KBM-7 (cell line): ENCODE data around the gene DPM1.

Experiments
- DNase-seq: peaks from one replicate; pipeline ENCODE4 v3.0.0-alpha.2; 2015
- in situ Hi-C: fragments of 300-500 bp; cut with MboI; formaldehyde crosslinking; loops from 2 replicates; pipeline ENCODE4 v1.14.3; 2020; ENCODE audit warnings: low sequenced_read_pairs, low pct_unique_long_range_greater_than_20kb, mixed read lengths

DPM1 gene

DNA sequence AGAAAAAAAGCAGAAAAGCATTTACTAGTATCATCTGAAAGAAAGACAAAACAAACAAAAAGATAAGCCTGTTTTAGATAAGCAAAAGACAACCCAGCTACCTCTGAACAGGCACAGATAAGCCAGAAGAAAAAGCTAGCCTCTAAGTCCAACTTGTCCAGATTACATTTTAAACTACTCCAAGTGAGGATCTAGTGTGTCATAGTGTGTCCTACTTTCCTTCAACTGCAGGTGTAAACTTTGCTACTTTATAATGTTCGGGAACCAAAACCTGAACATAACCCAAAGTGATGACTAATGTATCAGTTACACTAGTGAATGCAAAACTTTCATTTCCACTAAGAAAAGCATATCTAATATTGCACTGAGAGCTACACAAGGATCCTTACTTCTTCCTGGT is 46.6 kb downstream of the DPM1 start:
- no peak for DNase-seq
- in situ Hi-C loops = no loop called here

DNA sequence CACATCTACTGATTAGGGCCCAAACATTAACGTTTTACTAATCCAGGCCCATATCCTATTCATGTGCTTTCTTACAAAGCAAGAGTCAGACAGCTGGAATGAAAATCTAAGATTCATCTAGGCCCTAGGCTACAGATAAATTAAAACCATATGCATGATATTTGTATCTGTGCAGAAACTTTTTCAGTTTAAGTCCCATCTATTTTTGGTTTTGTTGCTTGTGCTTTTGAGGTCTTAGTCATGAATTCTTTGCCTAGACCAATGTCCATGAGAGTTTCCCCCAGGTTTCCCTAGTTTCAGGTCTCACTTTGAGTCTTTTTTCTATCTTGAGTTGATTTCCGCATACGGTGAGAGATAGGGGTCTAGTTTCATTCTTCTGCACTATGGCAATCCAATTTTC is 47.3 kb downstream of the DPM1 start:
- no peak for DNase-seq
- in situ Hi-C loops = no loop called here

DNA sequence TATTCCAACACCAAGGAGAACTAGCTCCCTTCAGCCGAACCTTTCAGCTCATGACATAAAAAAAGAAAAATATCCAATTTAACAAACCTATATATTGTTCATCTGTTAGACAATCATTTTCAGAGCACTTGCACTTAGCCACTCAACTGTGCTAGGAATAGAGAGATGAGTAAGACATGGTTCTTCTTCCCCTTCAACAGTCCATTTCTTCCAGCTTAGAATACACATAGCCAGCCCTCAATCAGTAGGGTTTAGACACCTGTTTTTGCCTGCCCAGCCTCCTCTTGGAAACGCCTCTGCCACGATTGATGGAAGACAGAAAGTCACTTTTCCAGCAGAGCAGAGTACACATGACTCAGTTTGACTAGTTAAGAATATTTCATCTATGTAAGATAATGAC is 48.9 kb downstream of the DPM1 start:
- in situ Hi-C loops = no loop called here
- DNase-seq = no peak

DNA sequence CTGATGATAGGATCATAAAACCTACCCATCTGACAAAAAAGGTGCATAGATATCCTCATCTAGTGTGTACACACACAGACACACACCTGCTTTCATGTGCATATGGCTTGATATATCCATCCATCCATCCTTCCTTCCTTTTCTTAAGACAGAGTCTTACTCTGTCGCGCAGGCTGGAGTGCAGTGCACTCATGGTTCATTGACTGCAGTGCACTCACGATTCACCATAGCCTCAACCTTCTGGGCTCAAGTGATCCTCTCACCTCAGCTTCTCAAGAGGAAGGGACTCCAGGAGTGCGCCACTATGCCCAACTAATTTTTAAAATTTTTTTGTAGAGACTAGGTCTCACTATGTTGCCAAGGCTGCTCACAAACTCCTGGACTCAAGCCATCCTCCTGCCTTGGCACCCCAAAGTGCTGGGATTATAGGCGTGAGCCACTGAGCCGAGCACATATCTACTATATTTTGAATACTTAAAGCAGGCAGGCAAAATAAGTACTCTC is 54.2 kb downstream of the DPM1 start:
- no peak for DNase-seq
- in situ Hi-C loops = no loop called here

DNA sequence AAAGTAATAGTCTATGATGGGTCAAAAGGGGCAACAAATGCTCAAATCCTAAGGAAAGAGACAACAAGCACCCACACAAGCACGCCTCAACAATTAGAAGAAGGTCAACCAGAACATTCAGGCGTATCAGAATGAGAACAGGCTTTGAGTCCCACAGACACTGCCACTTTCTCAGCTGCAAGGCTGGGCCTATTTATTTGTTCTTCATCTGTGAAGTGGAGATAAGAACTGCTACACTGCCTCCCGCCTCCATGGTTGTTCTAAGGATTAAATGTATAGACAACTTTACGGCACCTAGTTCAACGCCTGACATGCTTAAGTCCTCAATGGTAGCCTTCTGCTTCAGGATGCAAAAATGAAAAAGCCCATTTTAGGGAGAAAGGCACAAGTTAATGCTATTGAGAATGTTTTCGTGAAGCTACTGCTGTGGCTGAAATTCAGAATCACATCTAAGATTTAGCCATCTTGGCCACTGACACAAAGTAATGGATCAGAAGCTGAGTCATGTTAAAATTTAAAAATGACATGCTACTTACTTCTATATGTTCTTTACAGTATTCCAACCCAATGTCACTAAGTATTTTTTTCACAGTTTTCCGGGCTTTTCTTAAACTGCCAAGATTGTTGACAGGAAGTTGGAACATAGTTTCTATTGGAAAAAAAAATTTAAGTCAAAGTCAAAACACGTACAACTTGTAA is 54.8 kb downstream of the DPM1 start:
- no peak for DNase-seq
- in situ Hi-C loops = no loop called here

DNA sequence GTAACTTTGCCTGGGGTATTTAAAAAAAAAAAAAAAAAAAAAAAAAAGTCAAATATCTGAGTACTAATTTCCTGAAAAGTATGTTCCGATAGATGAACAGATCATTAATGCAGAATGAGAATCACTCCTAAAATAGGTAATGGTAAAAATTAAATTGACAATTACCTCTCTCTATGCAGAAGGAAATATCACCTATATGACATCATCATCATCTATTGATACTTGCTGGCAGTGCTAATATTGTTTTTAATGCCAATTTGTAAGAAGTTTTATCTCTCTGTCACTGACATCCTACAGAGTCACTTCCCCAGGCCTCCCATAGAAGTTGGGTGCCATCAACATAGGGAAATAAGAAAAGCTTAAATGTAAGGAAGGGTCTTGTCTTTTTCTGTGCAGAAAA is 57.0 kb downstream of the DPM1 start:
- no peak for DNase-seq
- in situ Hi-C loops = no loop called here

DNA sequence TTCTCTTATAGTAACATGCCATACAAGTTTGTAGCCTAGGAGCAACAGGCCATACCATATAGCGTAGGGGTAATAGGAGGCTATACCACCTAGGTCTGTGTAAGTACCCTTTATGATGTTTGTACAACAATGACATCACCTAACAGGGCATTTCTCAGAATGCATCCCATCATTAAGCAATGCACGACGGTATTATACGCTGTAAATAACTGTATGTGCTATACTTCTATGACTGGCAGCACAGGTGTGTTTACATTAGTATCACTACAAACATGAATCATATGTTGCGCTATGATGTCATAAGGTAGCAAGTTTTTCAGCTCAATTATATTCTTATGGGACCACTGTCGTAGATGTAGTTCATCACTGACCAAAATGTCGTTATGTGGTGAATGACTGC is 58.1 kb downstream of the DPM1 start:
- in situ Hi-C loops = no loop called here
- DNase-seq = no peak

DNA sequence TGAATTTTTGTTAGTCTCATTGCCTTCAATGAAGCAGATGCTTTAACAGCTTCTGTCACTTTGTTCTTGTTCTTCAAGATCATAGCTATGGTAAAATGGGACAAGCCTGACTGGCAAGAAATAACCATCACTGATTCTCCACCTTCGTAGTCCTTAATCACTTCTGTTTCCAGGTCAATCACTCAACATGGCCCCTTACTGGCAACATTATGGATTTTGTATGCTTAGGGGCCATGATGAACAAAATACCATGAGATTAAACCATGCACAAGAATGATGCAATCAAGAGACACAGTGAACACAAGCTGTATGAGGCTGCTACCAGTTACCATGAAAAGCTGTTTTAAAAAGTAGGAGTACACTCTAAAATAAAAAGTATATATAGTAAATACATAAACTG is 59.9 kb downstream of the DPM1 start:
- in situ Hi-C loops = no loop called here
- DNase-seq = no peak

DNA sequence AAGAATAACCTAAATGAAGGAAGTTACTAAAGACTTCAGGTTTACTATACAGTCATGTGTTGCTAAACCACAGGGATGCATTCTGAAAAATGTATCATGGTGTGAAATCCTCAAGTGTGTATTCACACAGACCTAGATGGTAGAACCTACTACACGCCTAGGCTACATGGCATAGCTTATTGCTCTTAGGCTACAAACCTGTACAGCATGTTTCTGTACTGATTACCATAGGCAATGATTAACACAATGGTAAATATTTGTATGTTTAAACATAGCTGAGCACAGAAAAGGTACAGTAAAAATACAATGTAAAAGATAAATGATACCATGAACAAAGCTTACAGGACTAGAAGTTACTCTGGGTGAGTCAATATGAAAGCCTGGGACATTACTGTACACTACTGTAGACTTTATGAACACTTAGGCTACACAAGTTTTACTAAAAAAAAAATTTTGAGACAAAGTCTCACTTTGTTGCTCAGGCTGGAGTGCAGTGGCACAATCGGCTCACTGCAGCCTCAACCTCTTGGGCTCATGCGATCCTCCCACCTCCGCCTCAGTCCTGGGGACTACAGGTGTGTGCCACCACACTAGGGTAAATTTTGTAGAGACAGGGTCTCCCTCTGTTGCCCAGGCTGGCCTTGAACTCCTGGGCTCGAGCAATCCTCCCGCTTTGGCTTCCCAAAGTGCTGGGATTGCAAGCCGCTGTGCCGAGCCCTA is 63.1 kb downstream of the DPM1 start:
- no peak for DNase-seq
- in situ Hi-C loops = no loop called here

DNA sequence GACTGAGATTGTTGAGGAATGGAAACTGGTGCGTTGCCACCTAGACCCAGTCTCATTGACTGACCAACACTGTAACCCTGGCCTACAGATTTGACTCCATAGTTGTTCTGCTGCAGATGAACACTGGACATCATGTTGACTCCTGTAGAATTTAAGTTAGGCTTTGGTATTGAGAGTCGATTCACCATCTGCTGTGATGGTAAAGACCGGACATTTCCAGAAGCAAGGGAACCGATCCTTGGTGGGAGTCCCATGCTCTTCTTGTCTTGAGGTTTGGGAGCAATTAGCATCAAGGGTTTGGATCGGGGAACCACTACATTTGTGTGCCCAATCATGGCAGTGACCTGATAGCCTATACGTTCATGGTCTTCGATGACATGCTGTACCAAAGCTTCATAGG is 64.7 kb downstream of the DPM1 start:
- DNase-seq = no peak
- in situ Hi-C loops = no loop called here

DNA sequence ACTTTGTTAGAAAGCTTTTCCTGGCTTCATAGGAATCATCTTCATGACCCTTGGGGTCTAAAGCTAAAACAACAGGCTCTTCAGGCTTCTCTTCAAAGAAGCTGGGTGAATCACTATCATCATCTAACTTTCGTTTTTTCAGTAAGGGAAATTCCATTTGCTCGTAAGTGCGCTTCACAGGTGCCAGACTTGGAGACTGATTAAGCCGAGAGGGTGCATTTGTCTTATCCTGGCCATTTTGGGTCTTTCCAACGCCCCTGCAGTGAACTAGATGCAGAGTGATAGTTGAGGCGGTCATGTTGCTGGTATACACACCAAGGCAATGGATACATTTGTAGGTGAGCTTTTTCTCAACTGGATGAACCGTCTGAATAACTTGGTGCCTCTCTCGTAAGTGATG is 65.9 kb downstream of the DPM1 start:
- in situ Hi-C loops = no loop called here
- no peak for DNase-seq

DNA sequence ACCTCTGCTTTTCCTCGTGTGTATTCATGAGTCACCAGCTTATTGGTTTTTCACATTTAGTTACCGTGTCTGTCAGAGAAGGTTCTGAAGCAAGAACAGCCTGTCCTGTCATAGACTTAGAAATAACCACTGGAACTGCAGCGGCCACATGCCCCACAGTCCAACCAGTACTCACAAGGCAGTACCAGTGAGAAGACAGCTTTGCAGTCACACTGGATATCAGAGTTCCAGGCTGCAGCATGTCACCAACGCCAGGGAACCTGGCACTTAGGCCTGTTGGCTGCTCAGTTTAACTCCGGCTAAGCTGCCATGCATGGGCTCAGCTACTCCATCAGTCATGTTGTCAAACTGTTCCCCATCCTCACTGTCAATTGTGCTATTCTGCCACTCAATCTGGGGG is 67.2 kb downstream of the DPM1 start:
- no peak for DNase-seq

DNA sequence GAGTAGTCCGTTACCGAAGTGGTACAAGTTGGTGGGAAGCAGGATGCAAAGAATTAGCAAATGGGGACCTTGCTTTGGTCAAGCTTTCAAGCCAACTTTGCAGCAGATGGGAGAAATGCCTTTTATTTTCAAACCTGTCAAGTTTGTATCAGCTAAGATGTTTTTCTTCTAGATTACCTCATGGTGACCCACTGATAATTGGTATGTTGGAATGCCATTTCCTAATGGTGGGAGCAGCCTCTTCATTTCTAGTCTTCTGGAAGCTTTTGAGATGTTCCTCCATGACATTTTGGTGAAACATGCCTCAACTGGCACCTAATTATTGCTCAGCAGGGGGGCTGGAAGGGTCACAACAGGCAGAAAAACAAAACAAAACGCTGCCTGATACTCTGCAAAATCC is 70.8 kb downstream of the DPM1 start:
- no peak for DNase-seq
- in situ Hi-C loops = no loop called here

More for the DNA sequence above, 67.2 kb downstream of the DPM1 start:
- in situ Hi-C loops = no loop called here

DNA sequence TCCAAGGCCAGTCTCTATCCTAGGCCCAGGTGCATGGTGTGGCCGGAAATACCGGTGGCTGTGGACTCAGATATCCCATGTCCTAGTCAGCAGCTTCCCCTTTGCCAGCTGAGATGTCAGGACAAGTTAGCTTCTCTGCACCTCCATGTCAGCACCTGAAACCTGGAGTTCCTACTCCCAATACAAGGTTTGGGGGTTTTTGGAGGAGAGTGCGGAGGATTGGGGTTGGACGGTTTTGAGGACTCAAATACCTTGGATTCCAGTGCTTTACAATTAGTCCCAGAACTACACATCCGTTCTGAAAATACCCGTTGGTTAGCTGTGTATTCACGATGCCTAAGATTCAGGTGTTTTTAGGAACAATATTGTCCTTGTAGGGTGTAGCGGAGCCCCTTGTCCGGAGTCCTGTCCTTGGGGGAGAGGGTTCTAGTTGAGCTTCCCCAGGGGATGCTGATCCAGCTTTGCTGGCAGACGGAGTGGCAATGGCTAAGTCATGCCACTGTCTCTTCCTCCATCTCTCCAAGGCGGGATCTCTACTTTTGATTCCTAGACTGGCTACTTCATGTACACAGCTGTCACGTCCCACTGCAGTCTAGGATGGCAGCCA is 72.0 kb downstream of the DPM1 start:
- no peak for DNase-seq
- in situ Hi-C loops = no loop called here

DNA sequence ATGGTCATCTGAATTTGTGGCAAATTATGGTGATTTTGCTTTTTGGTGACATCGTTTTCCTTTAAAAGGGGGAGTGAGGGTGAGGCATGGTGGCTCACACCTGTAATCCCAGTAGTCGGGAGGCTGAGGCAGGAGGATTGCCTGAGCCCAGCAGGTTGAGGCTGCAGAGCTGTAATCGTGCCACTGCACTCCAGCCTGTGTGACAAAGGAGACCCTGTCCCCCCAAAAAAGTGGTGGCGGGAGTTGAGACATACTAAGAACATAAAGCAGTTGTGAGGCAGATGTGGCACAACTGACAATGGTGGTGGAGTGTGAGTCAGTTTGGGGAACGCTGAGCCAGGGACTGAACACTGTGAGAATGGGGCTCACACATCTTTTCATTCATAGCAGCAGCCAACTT is 72.6 kb downstream of the DPM1 start:
- DNase-seq = no peak
- in situ Hi-C loops = no loop called here

DNA sequence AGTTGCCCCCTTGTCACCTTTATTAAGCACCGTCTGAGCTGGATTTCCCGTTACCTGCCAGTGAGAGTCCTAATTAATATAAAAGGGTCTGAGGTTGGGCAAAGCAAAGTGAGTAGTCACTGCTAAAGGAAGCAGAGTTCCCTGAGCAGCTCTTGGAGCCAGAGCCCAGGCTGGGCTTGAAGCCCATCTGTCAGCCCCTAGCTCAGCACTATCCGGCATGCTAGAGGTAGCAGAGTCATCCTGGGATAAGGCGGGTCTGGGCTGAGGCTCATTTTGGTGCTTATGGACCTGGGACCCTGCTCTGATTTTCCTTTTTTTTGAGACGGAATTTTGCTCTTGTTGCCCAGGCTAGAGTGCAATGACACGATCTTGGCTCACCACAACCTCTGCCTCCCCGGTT is 73.3 kb downstream of the DPM1 start:
- in situ Hi-C loops = no loop called here
- DNase-seq = no peak
